Fibroblast of skin of scalp (primary cell): ENCODE data around the gene TARDBP.
"Not testable (repeated sequence)": the region's sequence is repeated elsewhere in the genome, so short reads cannot be mapped to it uniquely, and the experiment has no call there.

Experiments
- DNase-seq: peaks from one replicate; pipeline ENCODE4 v3.0.0-alpha.2; 2013

TARDBP gene

DNA sequence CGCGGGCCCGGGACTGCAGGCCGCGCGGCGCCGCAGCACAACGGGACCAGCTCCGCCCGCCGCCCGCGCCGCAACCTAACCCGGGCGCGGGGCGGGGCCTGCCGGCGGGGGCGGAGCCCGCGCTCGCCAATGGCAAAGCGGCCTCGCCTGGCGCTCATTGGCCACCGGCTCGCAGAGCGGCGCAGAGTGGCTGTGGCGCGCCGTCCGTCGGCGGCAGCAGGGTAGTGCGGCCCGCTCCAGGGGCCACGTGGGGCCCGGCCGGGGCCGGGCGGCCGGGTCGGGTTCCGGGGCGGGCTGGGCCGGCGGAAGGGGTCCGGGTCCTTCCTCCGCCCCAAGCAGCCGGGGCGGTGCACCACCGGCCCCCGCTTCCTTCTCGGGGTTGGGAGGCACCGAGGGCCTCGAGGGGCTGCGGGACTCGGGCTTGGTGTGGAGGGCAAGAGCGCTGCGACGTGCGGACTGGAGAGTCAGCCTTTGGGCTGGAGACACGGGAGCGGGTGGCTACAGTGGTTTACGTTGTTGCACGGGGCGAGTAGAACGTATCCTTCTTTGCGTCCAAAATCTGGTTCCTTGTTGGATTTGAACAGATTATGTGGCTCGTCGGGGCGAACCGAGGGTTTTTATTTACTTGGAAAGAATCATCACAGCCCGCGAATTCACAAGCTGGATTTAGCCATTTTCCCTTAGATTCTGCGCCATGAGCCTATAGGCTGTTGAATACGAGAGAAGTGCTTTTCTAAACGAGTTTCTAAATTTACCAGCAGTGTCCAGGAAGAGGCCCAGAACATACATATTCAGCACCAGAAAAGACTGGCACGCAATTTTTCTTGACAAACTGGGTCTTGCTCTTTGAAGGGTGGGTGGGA lies 47.7 kb downstream of the TARDBP start, which contains the start of gene SRM:
Gene SRM (minus strand): TSS at position 51 of the 863 bp plus-strand sequence. CDS start 75 bp downstream, outside the sequence.
- peak; percentile 91 for DNase-seq

DNA sequence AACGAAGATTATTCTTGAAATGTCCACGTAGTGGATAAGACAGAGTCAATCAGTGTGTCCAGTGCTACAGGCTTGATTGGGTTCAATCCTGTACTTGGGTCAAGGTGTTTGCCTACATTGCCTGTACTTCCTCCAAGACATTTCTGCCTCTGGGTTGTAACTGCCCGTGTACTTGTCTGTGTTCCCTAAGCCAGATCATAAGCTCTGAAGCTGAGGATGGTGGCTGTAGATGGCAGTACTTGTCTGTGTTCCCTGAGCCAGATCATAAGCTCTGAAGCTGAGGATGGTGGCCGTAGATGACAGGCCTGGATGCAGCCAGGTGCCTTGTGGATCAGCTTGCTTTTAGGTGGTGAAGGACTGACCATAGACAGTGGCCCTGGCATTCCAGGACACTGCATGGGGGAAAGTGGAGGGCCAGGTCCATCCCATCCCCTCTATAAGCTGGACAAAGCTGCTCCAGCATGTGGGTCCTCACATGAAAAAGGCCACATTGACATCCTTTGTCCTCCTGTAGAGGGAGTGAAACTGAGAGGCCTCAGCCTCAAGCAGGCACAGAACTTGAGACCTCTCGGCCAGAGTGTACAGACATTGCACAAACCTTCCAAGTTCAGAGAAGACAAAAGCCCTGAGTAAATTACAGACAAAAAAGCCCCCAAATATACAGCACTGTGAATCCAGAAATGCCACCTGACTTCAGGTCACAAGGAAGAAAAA lies 49.4 kb downstream of the TARDBP start:
- no peak for DNase-seq

DNA sequence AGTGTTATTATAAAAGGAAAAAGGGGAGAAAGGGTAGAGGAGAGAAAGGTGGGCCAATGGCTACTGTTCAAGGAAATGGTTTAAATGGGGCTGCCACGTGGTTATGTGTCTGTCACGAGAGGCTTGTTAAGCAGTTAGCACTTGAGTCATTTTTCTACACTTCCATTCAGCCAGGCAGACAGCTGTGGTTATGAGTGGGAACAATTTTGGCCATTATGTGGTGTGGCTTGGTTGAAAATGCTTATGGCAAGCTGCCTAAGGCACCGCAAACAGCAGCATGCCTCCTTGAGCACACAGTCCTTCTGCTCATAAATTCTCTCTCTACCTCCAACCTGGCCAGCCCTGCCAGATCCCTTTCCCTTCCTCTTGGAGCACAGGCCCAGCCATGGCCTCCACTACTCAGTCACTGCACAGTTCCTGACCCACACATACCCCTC lies 50.5 kb downstream of the TARDBP start:
- peak; percentile 45 for DNase-seq

DNA sequence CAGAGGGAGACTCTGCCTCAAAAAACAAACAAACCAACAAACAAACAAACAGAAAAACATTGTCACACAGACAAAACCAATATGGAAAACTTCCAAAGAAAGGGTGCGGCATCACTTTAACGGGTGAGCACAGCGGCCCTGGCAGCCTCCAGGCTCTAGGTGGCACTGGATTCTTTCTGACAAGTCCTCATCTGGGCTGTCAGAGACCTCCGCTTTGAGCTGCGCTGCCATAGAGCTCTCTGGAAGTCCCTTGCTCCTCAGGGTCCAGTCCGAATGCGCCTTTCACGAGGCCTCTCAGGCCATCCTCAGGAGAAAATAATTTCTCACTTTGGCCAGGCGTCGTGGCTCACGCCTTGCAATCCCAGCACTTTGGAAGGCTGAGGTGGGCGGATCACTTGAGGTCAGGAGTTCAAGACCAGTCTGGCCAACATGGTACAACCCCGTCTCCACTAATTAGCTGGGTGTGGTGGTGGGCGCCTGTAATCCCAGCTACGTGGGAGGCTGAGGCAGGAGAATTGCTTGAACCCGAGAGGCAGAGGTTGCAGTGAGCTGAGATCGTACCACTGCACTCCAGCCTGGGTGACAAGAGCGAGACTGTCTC lies 51.6 kb downstream of the TARDBP start:
- peak; percentile 16 for DNase-seq

DNA sequence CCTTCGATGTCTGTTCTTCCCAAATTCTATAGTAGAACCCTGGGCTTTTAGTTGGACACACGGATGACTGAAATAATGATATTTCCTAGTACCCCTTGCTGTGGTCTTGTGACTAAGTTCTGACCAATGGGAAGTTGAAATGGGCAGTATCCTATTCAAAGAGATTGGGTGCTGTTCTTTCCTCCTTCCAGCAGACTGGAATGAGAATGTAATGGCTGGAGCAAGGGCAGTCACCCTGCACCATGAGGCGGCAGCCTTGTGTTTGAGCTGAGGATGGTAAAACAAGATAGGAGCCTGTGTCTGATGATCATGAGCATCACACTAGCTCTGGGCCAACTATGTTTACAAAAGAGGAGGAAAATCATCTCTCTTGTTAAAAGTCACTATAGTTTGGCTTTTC lies 52.5 kb downstream of the TARDBP start:
- no peak for DNase-seq

DNA sequence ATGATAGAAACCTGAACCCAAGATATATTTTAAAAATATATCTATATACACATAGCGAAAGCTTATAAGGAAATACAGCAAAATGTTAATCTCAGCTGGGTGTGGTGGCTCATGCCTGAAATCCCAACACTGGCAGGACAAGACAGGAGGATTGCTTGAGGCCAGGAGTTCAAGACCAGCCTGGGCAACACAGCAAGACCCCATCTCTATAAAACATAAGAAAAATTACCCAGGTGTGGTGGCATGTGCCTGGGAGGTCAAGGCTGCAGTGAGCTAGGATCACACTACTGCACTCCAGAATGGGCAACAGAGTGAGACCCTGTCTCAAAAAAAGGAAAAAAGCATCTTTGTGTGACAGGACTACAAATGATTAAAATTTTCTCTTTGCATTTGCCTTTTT lies 53.3 kb downstream of the TARDBP start:
- no peak for DNase-seq

DNA sequence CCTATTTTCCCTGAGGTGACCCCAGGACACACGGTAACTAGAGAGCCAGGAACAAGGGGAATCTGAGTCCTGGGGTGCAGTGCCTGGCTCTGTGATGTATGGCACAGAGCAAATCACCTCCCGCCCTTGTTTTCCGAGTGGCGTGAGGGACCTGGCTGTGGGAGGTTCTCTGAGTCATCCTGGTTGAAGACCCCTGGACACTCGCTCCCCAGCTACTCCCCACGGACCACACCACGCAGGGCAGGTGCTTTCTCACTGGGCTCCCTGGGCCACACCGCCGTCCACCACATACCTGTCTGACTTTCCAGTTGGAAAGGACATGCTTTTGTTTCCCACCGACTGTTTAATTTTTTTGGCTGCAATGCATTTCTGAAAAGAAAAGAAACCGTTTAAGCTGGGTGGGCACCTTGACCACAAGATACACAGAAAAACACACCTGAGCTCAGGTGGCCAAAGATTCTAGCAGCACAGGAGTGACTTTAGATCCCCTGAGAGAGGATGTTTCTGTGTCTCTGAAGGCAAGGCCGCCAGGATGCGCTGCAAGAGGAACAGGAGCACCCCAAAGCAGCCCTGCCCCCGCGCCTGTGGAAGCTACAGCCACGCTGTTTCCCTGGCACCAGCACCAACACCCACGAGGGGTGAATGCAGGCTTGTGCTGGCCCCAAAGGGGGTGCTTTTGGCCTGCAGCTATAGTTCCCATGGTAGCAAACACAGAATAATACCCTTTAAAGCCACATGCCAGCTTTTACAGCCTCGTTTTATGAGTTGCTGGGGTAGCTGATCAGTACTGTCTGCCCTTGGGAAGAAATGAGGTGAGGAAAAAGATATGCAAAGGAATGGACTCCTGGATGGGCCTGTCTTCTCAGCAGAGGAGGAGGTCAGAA lies 55.5 kb downstream of the TARDBP start:
- no peak for DNase-seq

DNA sequence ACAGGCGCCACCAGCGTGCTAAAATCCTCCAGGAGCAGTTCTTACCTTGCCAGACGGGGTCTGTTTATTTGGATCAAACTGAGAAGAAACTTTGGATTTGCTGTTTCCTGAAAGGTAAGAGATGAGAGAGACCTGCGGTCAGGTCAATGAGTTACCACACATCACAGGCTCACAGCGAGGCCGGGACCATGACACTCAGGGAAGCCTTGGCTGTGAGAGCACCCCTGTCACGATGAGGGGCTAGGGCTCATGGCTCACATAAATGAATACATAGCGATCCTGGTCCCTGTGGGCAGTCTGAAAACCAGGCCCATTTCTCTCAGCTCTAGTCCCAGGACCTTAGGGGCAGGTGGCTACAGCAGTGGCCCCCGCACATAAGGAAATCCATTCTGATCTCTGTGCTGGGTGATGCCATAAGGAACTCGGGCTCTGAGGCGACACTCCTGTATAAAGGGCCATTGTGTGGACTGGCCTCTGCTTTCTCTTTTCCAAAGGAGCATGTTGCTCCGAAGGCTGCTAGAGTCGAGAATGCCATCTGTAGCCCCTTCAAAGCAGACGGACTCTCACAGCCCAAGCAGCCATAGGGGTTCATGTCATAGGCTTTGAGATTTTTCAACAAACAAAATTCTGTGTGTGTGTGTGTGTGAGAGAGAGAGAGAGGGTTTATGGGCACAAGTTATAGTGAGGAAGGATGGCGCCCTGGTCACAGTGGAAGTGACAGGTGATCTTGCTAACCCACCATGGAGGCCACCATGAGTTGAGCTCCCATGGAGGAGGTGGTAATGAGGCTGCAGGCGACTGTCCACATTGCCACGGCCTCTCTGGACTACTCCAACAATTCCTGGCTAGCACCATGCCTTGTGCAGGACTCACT lies 56.4 kb downstream of the TARDBP start:
- no peak for DNase-seq

DNA sequence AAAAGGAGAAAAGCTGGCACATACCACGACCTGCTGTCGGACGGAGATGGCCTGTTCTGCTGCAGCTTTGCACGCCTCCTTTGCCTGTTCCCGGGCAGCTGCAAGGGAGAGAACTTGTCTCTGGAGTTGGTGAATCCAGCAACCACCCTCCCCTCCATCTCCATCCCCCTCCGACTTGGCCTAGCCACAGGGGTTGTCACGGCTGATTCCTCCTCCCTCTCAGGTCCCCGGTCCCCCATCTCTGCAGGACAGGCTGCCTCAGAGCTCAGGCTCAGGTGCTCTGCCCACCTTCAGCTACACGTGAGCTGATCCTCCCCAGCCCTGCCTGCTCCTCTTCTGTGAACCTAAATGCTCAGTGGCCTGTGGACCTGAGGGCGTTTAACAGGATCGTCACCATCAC lies 58.4 kb downstream of the TARDBP start:
- no peak for DNase-seq

DNA sequence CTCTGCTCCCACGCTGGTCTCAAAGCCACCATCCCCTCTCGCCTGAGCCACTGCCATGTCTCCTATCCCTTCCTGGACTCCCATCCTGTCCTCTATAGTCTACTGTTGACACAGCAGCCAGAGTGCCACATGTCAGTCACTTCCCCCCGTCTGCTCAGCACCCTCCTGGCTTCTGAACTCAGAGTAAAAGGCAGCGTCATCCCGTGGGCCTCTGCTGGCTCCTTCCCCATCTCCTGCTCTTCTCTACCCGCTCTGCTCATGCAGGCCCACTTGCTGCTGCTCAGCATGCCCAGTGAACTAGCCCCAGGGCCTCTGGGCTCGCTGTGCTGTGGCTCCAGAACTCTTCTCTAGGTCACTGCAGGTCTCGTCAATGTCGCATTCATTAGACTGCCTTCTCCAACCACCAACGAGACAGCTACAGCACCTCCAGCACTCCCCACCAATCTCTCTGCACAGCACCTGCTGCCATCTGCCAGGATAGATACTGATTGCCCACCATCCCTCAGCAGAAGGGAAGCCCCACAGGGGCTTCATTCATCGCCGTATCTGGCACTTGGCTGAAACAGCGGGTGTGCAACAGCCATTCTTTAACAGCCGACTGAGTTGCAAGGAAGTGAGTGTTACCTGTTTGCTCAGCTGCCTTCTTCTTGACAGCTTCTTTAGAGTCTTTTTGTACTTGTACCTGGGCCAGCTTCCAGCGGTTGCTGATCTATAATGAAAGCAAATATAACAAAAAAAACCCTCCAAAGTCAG lies 59.2 kb downstream of the TARDBP start:
- DNase-seq, result no peak

DNA sequence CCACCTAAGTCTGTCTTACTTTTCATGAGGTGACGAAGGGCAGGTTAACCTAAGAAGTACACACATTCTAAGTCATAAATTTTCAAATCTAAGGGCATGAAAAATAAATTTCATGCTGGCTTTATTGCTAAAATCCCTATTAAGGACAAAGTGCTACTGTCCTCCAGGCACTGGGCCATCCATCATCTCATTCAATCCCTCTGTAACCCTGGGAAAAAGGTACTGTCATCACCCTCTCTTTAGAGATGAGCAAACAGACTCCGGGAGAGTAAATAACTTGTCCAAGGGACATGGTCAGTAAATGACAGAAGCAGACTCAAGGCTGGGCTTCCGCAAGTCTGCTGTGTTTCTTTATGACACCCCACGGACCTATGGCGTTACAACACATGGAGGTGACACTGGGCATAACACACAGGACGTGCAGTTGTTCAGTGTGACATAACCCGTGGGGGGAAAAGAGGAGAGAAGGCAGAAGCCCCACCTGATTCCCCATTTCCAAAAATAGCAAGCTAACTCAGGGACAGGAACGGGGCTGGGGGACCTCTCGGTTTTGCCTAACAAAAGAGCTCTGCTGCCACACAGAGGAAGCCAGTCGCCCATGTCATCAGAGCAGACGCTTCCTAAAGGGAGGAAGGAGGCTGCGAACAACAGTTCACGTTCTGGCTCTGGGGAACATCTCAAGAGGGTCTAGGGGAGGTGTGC lies 59.9 kb downstream of the TARDBP start:
- DNase-seq, result no peak

DNA sequence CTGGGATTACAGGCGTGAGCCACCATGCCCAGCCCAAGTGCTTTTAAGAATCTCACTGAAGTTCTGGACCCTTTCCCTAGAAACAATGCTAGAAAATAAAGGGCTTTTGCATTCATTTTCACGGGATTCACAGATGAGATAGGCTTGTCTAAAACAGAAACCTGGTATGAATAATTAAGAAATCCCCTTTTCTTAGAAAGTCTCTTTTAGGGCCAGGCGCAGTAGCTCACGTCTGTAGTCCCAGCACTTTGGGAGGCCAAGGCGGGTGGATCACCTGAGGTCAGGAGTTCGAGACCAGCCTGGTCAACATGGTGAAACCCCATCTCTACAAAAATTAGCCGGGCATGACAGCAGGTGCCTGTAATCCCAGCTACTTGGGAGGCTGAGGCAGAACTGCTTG lies 60.9 kb downstream of the TARDBP start:
- not testable (repeated sequence) for DNase-seq
